Activated CD8-positive, alpha-beta T cell treated with anti-CD3 and anti-CD28 coated beads, Interleukin-2, amount 10 ng/mL, durations not matched to agents 7 days and 5 days (primary cell): ENCODE data around the gene TIE1. TPM values are rescaled to one million over a fixed set of nuclear protein-coding genes. Genes with fewer than 3 reads are reported as not detected.

Experiments used
- ATAC-seq: fragments of 150-1000 bp; cut with Tn5 transposase; one replicate; pipeline ENCODE4 v1.10.0; 2021; ENCODE audit warnings: moderate library complexity
- CTCF ChIA-PET: fragments of 350-600 bp; sonication (Branson Sonifier 250); formaldehyde crosslinking; loops from one replicate; lab custom pipeline; 2021; ENCODE audit warnings: antibody characterized with exemption; lab: Charles Lee
- POLR2A ChIA-PET: fragments of 350-600 bp; sonication (Branson Sonifier 250); formaldehyde crosslinking; loops from one replicate; lab custom pipeline; 2021; ENCODE audit warnings: antibody characterized with exemption; lab: Charles Lee
- DNase-seq: peaks from one replicate; pipeline ENCODE4 v3.0.0-alpha.2; 2020
- H3K27ac Mint-ChIP-seq: one replicate; pipeline ENCODE4 v1.8.0; 2021; ENCODE audit warnings: mild to moderate bottlenecking, mixed read lengths
- H3K27me3 Mint-ChIP-seq: one replicate; pipeline ENCODE4 v1.8.0; 2021; ENCODE audit warnings: low read depth, mixed read lengths
- H3K36me3 Mint-ChIP-seq: one replicate; pipeline ENCODE4 v1.8.0; 2021; ENCODE audit warnings: low read depth, mixed read lengths
- H3K4me1 Mint-ChIP-seq: one replicate; pipeline ENCODE4 v1.8.0; 2021; ENCODE audit warnings: low read depth, mixed read lengths
- H3K4me3 Mint-ChIP-seq: one replicate; pipeline ENCODE4 v1.8.0; 2021; ENCODE audit warnings: mild to moderate bottlenecking, mixed read lengths
- H3K9me3 Mint-ChIP-seq: one replicate; pipeline ENCODE4 v1.8.0; 2022; ENCODE audit warnings: mixed read lengths; ENCODE audit not compliant: insufficient read depth
- total RNA-seq, 2 experiments: library from RNA; stranded (reverse); gene quantifications; one replicate each; pipeline ENCODE4 v1.2.3, GENCODE V29; 2021

TIE1 gene
- total RNA-seq, 2 experiments from 2014 or later: 0.53 to 1.3 TPM

GRCh38 chr1:43299101-43299500 is 1.7 kb upstream of the TIE1 start:
- Mint-ChIP-seq H3K9me3 (no peaks in the 10 kb centered on the region), H3K27me3 (peaks cover 4% of the 10 kb centered on the region), H3K4me3 (no peak overlapping the region), H3K4me1 (peaks cover 30% of the 10 kb centered on the region), H3K36me3 (no peaks in the 10 kb centered on the region), H3K27ac (no peak overlapping the region)
- DNase-seq (no peak), ATAC-seq (no peak)
- ChIA-PET CTCF (no interaction called here), POLR2A (no interaction called here)

DNA sequence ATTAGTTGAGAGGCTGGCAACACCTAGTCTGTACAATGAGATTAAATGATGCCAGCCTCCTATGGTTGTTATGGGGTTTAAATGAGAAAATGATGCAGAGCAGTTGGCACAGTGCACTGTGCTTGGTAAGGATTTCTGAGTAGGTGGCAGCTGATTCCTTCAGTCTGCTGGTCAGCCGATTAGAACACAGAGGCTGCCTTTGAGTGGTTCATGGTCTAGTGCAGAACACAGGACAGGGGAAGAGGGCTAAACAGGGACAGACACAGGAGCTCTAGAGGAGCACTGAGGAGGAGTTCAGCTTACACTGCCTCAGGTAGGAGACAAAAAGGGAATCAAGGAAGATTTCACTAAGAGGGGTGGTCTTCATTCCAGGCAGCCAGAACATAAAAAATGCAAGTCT is 1.4 kb downstream of the TIE1 start:
- ATAC-seq (no peak), DNase-seq (no peak)
- no peaks in the 10 kb centered on the region for H3K9me3 Mint-ChIP-seq
- CTCF ChIA-PET: no interaction called here
- no peak overlapping the region for H3K4me3 Mint-ChIP-seq
- no peaks in the 10 kb centered on the region for H3K36me3 Mint-ChIP-seq
- peaks cover 7% of the 10 kb centered on the region for H3K4me1 Mint-ChIP-seq
- POLR2A ChIA-PET: no interaction called here
- peaks cover 4% of the 10 kb centered on the region for H3K27me3 Mint-ChIP-seq
- no peak overlapping the region for H3K27ac Mint-ChIP-seq

- H3K4me3 Mint-ChIP-seq: no peak overlapping the region
- no peak overlapping the region for H3K27ac Mint-ChIP-seq
- H3K4me1 Mint-ChIP-seq: peaks cover 7% of the 10 kb centered on the region
- ChIA-PET POLR2A (no interaction called here), CTCF (interaction anchor here (0.5 kb wide), 1 partner anchor 690 kb away, joined by 3 read pairs; no protein-coding TSS in a partner anchor)
- no peaks in the 10 kb centered on the region for H3K36me3 Mint-ChIP-seq
- H3K9me3 Mint-ChIP-seq: no peaks in the 10 kb centered on the region
- no peak for ATAC-seq
- no peak for DNase-seq
- H3K27me3 Mint-ChIP-seq: peaks cover 4% of the 10 kb centered on the region
These were observed 2.1 kb downstream of the TIE1 start for GRCh38 chr1:43302721-43303470.

- Mint-ChIP-seq H3K36me3 (no peaks in the 10 kb centered on the region), H3K27me3 (peaks cover 4% of the 10 kb centered on the region), H3K4me3 (no peak overlapping the region), H3K9me3 (no peaks in the 10 kb centered on the region), H3K4me1 (peaks cover 7% of the 10 kb centered on the region), H3K27ac (no peak overlapping the region)
- POLR2A ChIA-PET: no interaction called here
- DNase-seq (no peak), ATAC-seq (no peak)
- CTCF ChIA-PET: no interaction called here
These were observed 2.9 kb downstream of the TIE1 start for GRCh38 chr1:43303471-43304313.

GRCh38 chr1:43304314-43304681 is 3.5 kb downstream of the TIE1 start:
- ATAC-seq: no peak

DNA sequence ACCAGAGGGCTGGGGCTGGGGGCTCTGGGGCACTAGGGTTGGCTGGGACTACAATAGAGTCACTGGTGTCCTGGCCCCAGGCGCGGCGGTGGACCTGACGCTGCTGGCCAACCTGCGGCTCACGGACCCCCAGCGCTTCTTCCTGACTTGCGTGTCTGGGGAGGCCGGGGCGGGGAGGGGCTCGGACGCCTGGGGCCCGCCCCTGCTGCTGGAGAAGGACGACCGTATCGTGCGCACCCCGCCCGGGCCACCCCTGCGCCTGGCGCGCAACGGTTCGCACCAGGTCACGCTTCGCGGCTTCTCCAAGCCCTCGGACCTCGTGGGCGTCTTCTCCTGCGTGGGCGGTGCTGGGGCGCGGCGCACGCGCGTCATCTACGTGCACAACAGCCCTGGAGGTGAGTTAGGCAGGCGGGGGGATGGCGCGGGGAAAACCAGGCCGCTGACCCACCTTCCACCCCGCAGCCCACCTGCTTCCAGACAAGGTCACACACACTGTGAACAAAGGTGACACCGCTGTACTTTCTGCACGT is 4.1 kb downstream of the TIE1 start:
- ChIA-PET POLR2A (no interaction called here), CTCF (no interaction called here)
- H3K27me3 Mint-ChIP-seq: peaks cover 4% of the 10 kb centered on the region
- no peak overlapping the region for H3K27ac Mint-ChIP-seq
- no peak overlapping the region for H3K4me3 Mint-ChIP-seq
- H3K36me3 Mint-ChIP-seq: no peaks in the 10 kb centered on the region
- ATAC-seq (no peak), DNase-seq (no peak)
- H3K9me3 Mint-ChIP-seq: no peaks in the 10 kb centered on the region
- H3K4me1 Mint-ChIP-seq: peaks cover 7% of the 10 kb centered on the region

More at GRCh38 chr1:43304314-43304681, 3.5 kb downstream of the TIE1 start:
- Mint-ChIP-seq H3K36me3 (no peaks in the 10 kb centered on the region), H3K4me1 (peaks cover 7% of the 10 kb centered on the region), H3K27ac (no peak overlapping the region), H3K9me3 (no peaks in the 10 kb centered on the region), H3K27me3 (peaks cover 4% of the 10 kb centered on the region), H3K4me3 (no peak overlapping the region)
- CTCF ChIA-PET: no interaction called here
- POLR2A ChIA-PET: no interaction called here
- DNase-seq: no peak

- Mint-ChIP-seq H3K4me1 (peaks cover 6% of the 10 kb centered on the region), H3K9me3 (no peaks in the 10 kb centered on the region), H3K27me3 (peaks cover 4% of the 10 kb centered on the region), H3K27ac (no peak overlapping the region), H3K36me3 (no peaks in the 10 kb centered on the region), H3K4me3 (no peak overlapping the region)
- CTCF ChIA-PET: no interaction called here
- POLR2A ChIA-PET: no interaction called here
- ATAC-seq: no peak
- DNase-seq: no peak
These were observed 4.7 kb downstream of the TIE1 start for GRCh38 chr1:43305461-43305860.

- ATAC-seq (no peak), DNase-seq (no peak)
- no peaks in the 10 kb centered on the region for H3K36me3 Mint-ChIP-seq
- H3K4me3 Mint-ChIP-seq: no peak overlapping the region
- ChIA-PET CTCF (no interaction called here), POLR2A (no interaction called here)
- no peaks in the 10 kb centered on the region for H3K4me1 Mint-ChIP-seq
- no peaks in the 10 kb centered on the region for H3K9me3 Mint-ChIP-seq
- peaks cover 4% of the 10 kb centered on the region for H3K27me3 Mint-ChIP-seq
- no peak overlapping the region for H3K27ac Mint-ChIP-seq
These were observed 5.3 kb downstream of the TIE1 start for GRCh38 chr1:43305926-43306687.

- H3K9me3 Mint-ChIP-seq: no peaks in the 10 kb centered on the region
- no peak overlapping the region for H3K27ac Mint-ChIP-seq
- H3K36me3 Mint-ChIP-seq: no peaks in the 10 kb centered on the region
- no peak overlapping the region for H3K4me3 Mint-ChIP-seq
- POLR2A ChIA-PET: no interaction called here
- no peak for ATAC-seq
- DNase-seq: no peak
- H3K4me1 Mint-ChIP-seq: no peaks in the 10 kb centered on the region
- peaks cover 4% of the 10 kb centered on the region for H3K27me3 Mint-ChIP-seq
- CTCF ChIA-PET: no interaction called here
These were observed 6.1 kb downstream of the TIE1 start for GRCh38 chr1:43306688-43307457.

DNA sequence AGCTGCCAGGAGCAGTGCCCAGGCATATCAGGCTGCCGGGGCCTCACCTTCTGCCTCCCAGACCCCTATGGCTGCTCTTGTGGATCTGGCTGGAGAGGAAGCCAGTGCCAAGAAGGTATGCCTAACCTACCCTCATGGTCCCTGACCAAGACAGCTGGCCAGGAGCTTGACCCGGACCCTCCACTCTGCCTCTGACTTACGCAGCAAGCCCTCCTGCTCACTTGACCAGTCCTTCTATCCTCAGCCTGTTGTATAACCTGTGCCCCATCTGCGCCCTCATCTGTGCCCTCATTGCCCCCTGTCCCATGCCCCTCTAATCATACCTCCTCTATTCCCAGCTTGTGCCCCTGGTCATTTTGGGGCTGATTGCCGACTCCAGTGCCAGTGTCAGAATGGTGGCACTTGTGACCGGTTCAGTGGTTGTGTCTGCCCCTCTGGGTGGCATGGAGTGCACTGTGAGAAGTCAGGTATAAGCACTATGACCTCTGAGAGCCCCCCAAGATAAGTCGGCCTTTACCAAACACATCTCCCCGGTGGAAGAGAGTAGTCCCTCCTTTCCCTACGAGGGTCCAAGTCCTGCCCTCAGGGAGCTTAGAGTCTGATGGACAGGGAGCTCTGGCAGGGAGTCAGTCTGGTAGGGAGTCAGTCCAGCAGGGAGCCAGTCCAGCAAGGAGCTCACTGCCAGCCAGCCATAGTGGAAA is 6.8 kb downstream of the TIE1 start:
- ATAC-seq (no peak), DNase-seq (no peak)
- CTCF ChIA-PET: no interaction called here
- H3K4me1 Mint-ChIP-seq: no peaks in the 10 kb centered on the region
- H3K27ac Mint-ChIP-seq: no peak overlapping the region
- no peak overlapping the region for H3K4me3 Mint-ChIP-seq
- H3K9me3 Mint-ChIP-seq: no peaks in the 10 kb centered on the region
- peaks cover under 1% of the 10 kb centered on the region for H3K27me3 Mint-ChIP-seq
- POLR2A ChIA-PET: interaction anchor here (0.6 kb wide), 1 partner anchor 51 kb away, joined by 3 read pairs; no protein-coding TSS in a partner anchor
- H3K36me3 Mint-ChIP-seq: no peaks in the 10 kb centered on the region
